GM21529 (cell line): Measurements from ENCODE around the gene CFAP46.
A peak's percentile ranks its signal among the peaks of the same experiment; 100 is the strongest.
"Not testable (repeated sequence)": the region's sequence is repeated elsewhere in the genome, so short reads cannot be mapped to it uniquely, and the experiment has no call there.

Experiments used
- ATAC-seq: cut with Tn5 transposase; IDR thresholded peaks from one replicate; pipeline ENCODE4 v1.9.1; 2021; ENCODE audit not compliant: unreplicated experiment

Gene CFAP46

GRCh38 chr10:132945125-132945893 is 2.9 kb upstream of the CFAP46 start:
- ATAC-seq, result no peak

- ATAC-seq, result no peak
Measured at GRCh38 chr10:132944510-132944909, 2.1 kb upstream of the CFAP46 start.

- ATAC-seq, result no peak
Measured at GRCh38 chr10:132943791-132944404, 1.5 kb upstream of the CFAP46 start.

- no peak for ATAC-seq
Measured at GRCh38 chr10:132943058-132943790, 854 bp upstream of the CFAP46 start.

GRCh38 chr10:132941640-132942051 is 724 bp downstream of the CFAP46 start:
- ATAC-seq, result no peak

GRCh38 chr10:132940791-132941465 is 1.4 kb downstream of the CFAP46 start:
- ATAC-seq, result peak; percentile 27

- peak; percentile 72 for ATAC-seq
Measured at GRCh38 chr10:132939957-132940790, 2.2 kb downstream of the CFAP46 start.

- ATAC-seq, result no peak
Measured at GRCh38 chr10:132939378-132939955, 2.9 kb downstream of the CFAP46 start.

GRCh38 chr10:132938472-132939339 is 3.7 kb downstream of the CFAP46 start:
- ATAC-seq, result no peak

GRCh38 chr10:132937861-132938260 is 4.5 kb downstream of the CFAP46 start:
- ATAC-seq, result no peak

GRCh38 chr10:132934953-132935352 is 7.4 kb downstream of the CFAP46 start:
- ATAC-seq, result no peak

GRCh38 chr10:132933308-132934042 is 8.9 kb downstream of the CFAP46 start:
- ATAC-seq, result no peak

- ATAC-seq, result no peak
Measured at GRCh38 chr10:132932461-132933307, 9.7 kb downstream of the CFAP46 start.

- not testable (repeated sequence) for ATAC-seq
Measured at GRCh38 chr10:132931258-132932250, 10.8 kb downstream of the CFAP46 start.

- not testable (repeated sequence) for ATAC-seq
Measured at GRCh38 chr10:132930701-132931100, 11.7 kb downstream of the CFAP46 start.

GRCh38 chr10:132929953-132930548 is 12.3 kb downstream of the CFAP46 start:
- no peak for ATAC-seq
